Epithelial cell of esophagus (primary cell): ENCODE measurements around the gene RTKN2.

Experiments used
- DNase-seq: peaks from one replicate; pipeline ENCODE4 v3.0.0; 2010; ENCODE audit warnings: low read depth
- H3K4me3 ChIP-seq: 2 replicates; pipeline ENCODE4 v1.5.1; 2011; ENCODE audit warnings: mild to moderate bottlenecking, low read length, control low read depth
- TF ChIP-seq, protein P1 (sequence below): IDR thresholded peaks from 2 replicates; pipeline ENCODE4 v1.5.1; 2011; ENCODE audit warnings: low read depth, mild to moderate bottlenecking, low read length, control low read depth, inconsistent platforms; ENCODE audit not compliant: insufficient read depth; ENCODE audit errors: missing control alignments

Gene RTKN2, protein sequence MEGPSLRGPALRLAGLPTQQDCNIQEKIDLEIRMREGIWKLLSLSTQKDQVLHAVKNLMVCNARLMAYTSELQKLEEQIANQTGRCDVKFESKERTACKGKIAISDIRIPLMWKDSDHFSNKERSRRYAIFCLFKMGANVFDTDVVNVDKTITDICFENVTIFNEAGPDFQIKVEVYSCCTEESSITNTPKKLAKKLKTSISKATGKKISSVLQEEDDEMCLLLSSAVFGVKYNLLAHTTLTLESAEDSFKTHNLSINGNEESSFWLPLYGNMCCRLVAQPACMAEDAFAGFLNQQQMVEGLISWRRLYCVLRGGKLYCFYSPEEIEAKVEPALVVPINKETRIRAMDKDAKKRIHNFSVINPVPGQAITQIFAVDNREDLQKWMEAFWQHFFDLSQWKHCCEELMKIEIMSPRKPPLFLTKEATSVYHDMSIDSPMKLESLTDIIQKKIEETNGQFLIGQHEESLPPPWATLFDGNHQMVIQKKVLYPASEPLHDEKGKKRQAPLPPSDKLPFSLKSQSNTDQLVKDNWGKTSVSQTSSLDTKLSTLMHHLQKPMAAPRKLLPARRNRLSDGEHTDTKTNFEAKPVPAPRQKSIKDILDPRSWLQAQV

GRCh38 chr10:62268399-62269114 lies at the start of gene RTKN2:
Gene RTKN2, minus strand, starts transcription at chr10:62268844. Its CDS starts 234 bp downstream, at chr10:62268610.
- H3K4me3 ChIP-seq = peak within 1 kb of the TSS; percentile 58
- TF ChIP-seq, protein P1, sequence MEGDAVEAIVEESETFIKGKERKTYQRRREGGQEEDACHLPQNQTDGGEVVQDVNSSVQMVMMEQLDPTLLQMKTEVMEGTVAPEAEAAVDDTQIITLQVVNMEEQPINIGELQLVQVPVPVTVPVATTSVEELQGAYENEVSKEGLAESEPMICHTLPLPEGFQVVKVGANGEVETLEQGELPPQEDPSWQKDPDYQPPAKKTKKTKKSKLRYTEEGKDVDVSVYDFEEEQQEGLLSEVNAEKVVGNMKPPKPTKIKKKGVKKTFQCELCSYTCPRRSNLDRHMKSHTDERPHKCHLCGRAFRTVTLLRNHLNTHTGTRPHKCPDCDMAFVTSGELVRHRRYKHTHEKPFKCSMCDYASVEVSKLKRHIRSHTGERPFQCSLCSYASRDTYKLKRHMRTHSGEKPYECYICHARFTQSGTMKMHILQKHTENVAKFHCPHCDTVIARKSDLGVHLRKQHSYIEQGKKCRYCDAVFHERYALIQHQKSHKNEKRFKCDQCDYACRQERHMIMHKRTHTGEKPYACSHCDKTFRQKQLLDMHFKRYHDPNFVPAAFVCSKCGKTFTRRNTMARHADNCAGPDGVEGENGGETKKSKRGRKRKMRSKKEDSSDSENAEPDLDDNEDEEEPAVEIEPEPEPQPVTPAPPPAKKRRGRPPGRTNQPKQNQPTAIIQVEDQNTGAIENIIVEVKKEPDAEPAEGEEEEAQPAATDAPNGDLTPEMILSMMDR = no peak
- peak; percentile 82 for DNase-seq

DNA sequence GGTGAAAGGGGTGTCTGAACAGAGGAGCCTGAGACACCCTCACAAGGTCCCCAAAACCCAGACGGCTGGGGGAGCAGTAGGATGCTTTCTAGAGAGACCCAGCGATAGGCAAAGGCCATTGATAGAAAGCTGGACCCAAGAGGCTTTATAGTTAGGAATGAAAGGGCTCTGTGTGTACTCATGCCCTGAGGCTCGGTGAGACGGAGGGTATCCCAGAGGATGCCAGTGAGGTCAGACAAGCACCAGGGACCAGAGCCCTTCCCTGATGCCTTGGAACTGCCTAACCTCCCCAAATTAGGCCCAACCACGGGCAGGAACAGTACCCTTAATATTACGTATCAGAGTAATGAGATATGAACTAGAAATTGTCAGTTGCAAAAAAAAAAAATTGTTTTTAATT lies 48.6 kb upstream of the RTKN2 start:
- DNase-seq = no peak
- H3K4me3 ChIP-seq = no peak overlapping the region
- TF ChIP-seq, protein P1 = no peak

- H3K4me3 ChIP-seq = no peak overlapping the region
- TF ChIP-seq, protein P1 = no peak
- DNase-seq = no peak
Observed at GRCh38 chr10:62309254-62309653, 40.6 kb upstream of the RTKN2 start.

DNA sequence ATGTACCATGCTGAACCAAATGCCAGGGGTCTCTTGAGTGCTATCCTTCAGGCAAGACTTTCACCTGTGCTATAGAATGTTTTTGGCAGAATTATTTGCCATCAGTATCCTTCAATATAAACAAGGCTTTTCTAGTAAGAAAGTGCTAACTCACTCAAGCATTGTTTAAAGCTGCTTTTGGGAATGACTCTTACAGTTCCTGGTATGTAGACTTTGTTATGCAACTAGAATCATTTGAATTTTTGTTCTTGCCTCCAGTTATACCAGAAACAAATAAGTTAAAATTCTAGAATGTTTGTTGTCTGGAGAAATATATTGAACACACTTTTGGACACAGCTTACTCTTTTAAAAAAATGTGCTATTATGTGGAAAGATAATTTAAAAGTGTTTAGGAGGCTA lies 39.5 kb upstream of the RTKN2 start:
- H3K4me3 ChIP-seq = no peak overlapping the region
- no peak for DNase-seq
- TF ChIP-seq, protein P1 = no peak

DNA sequence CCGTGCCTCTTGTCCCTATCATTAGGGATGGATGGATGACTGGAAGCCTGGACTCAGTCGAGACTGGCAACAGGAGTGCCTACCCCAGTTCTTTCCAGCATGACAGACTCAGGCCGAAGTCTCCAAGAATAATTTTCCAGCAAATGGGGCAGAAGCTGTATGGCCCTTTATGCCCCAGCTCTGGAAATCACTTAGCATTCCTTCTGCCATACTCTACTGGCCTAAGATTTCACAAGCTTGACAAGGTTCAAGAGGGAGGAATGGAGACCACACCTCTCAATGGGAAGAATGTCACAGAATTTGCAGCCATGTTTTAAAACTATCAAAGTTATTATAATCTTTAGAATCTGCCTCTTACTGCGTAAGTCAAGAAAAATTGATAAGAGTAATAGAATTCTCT lies 39.0 kb upstream of the RTKN2 start:
- TF ChIP-seq, protein P1 = no peak
- no peak overlapping the region for H3K4me3 ChIP-seq
- no peak for DNase-seq

- TF ChIP-seq, protein P1 = no peak
- DNase-seq = no peak
Observed at GRCh38 chr10:62306663-62307062, 38.0 kb upstream of the RTKN2 start.

More at GRCh38 chr10:62306663-62307062, 38.0 kb upstream of the RTKN2 start:
- no peak overlapping the region for H3K4me3 ChIP-seq
